ENCODE measurements around the gene IPO7.

GRCh38 chr11:9479899-9480298 is 95.4 kb downstream of the IPO7 start:
- TF ChIP-seq GATA2 (IDR thresholded peaks at IDR 0.05; ENCODE audit: low read depth, low read length) (no peak), GATA3 (IDR thresholded peaks at IDR 0.05; ENCODE audit: low read depth, low read length) (no peak)
